Measurements from ENCODE around the gene IGF2BP2.

- TF ChIP-seq CTCF (IDR thresholded peaks at IDR 0.05), result no peak
- no peak for TF ChIP-seq EZH2 (IDR thresholded peaks at IDR 0.05; ENCODE audit: borderline replicate concordance, insufficient read depth, low read depth, low read length, poor library complexity, severe bottlenecking)
Observed at GRCh38 chr3:185648396-185648795, 176.4 kb downstream of the IGF2BP2 start.
